Measurements from ENCODE around the gene ZEB1.
"Not testable (repeated sequence)": the region's sequence is repeated elsewhere in the genome, so short reads cannot be mapped to it uniquely, and the experiment has no call there.

Gene ZEB1

GRCh38 chr10:31427334-31427733 lies 108.3 kb downstream of the ZEB1 start:
- DNase-seq: not testable (repeated sequence)

DNA sequence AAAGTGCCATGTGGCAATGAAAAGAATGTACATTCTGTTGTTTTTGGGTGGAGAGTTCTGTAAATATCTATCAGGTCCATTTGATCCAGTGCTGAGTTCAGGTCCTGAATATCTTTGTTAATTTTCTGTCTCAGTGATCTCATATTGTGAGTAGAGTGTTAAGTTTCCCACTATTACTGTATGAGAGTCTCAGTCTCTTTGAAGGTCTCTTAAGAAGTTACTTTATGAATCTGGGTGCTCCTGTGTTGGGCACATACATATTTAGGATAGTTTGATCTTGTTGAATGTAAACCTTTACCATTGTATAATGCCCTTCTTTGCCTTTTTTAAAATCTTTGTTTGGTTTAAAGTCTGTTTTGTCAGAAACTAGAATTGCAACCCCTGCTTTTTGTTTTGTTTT lies 109.5 kb downstream of the ZEB1 start:
- not testable (repeated sequence) for DNase-seq

DNA sequence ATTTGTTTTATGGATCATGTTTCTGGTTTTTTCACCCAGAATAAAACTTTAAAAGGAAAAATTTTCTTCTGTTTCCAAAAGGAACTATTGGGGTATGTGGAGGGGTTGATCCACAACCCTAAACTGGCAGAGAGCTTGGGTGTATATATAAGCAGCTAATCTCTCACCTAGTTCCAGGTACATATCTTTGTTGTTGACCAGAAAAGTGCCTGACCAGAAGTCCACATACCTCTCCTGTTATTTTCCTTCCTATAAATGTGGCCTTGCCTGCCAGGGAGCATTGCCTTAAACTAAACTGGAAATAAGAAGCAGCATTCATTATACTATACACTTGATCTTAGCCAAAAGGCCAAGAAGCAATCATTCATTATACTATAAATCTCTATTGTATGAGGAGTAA lies 112.0 kb downstream of the ZEB1 start:
- DNase-seq: no peak

GRCh38 chr10:31437959-31438358 lies 118.9 kb downstream of the ZEB1 start:
- DNase-seq: no peak

DNA sequence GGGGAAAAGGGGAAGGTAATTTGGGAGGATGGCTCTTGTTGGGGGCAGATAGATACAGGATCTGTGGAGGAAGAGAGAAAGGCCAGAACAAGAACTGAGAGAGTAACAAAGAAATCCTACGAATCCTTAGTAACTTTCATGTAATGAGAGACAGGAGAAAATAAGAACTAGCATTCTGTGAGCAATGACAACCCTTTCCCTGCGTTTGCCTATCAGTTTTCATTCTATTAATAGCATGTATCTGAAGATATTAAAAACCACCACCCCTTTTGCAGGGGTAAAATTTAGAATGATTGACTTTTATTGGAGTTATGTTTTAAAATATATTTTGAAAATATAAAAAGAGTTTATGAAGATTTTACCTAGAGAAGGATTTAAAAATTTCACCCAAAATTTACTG lies 132.8 kb downstream of the ZEB1 start:
- no peak for DNase-seq

- no peak for DNase-seq
Observed at GRCh38 chr10:31456468-31456867, 137.5 kb downstream of the ZEB1 start.

- no peak for DNase-seq
Observed at GRCh38 chr10:31457858-31458257, 138.8 kb downstream of the ZEB1 start.

DNA sequence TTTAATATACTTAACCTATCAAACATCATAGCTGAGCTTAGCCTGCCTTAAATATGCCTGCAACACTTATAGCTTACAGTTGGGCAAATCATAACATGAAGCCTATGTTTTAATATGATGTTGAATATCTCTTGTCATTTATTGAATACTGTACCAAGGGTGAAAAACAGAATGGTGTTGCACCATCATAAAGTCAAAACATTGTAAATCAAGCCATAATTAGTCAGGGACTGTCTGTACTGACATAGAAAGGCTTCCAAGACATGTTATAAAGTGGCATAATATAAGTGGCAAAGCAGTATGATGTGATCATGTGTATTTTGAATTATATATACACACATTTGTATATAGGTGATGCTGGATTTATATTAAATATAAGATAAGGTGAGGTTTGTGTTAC lies 140.0 kb downstream of the ZEB1 start:
- no peak for DNase-seq

- no peak for DNase-seq
Observed at GRCh38 chr10:31460242-31460641, 141.2 kb downstream of the ZEB1 start.

DNA sequence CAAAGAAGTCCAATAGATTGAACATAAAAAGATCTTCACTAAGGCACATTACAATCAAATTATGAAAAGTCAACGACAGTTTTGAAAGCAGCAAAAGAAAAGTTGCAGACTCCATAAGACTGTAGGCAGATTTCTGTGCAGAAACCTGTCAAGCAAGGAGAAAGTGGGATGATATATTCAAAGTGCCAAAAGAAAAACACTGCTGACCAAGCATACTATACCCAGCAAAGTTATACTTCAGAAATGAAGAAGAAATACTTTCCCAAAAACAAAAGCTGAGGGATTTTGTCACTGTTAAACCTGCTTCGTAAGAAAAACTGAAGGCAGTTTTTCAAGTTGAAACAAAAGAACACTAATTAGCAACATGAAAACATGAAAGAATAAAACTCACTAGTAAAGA lies 145.5 kb downstream of the ZEB1 start:
- no peak for DNase-seq

GRCh38 chr10:31466313-31466712 lies 147.3 kb downstream of the ZEB1 start:
- DNase-seq: no peak

DNA sequence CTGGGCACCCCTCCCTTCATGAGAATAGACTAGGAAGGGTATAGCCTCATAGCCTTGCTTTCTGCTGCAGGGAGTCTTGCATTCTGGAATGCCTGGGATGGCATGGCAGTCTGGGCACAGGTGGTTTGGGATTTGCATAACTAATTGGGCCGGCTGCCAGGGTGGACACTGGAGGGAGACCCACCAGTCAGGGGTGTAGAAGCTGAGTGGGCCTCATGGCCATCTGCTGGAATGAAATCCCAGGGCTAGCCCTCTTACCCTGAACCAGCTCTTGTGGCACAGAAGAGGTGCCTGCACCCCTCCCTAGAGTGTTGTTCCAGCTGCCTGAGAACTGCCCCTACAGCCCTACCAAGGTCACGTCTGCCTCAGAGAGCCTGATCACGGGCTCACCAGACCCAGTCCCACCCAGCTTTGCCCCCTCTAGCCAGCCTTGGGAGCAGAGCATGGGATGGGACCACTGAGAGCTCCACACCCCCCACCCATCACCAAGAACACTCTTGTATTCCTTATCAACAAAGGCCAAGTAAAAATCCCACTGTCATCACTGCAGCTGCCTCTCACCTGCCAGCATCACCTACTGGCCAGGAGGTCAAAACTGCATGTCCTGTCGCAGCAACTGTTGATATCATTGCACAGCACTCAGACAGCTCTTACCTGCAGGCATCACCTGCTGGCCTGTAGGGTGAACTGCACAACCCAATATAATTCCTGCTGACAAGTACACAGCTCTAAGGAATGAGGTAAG lies 148.9 kb downstream of the ZEB1 start:
- DNase-seq: no peak

DNA sequence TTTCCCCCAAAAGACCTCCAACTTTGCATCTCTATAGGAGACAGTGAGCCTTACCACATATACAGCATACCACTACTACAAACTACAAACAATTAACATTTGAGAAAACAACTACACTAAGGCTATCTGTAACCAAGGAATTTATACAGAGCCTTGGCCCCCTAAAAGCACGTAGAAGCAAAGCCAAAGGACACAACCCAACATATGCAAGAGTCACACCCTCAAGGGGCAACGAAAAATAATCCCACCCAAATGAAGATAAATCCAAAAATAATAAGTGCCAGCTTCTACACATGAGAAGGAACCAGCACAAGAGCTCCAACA lies 149.5 kb downstream of the ZEB1 start:
- no peak for DNase-seq

GRCh38 chr10:31475519-31475918 lies 156.5 kb downstream of the ZEB1 start:
- no peak for DNase-seq

- DNase-seq: no peak
Observed at GRCh38 chr10:31476088-31476487, 157.1 kb downstream of the ZEB1 start.

DNA sequence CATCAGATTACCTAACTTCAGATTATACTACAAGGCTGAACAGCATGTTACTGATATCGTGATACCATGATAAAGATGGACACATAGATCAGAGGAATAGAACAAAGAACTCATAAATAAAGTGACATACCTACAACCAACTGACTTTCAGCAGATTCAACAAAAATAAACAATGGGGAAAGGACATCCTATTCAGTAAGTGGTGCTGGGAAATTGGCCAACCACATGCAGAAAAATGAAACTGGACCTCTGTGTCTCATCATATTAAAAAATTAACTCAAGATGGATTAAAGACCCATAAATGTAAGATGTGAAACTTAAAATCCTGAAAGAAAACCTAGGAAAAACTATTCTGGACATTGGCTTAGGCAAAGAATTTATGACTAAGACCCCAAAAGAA lies 158.6 kb downstream of the ZEB1 start:
- no peak for DNase-seq

DNA sequence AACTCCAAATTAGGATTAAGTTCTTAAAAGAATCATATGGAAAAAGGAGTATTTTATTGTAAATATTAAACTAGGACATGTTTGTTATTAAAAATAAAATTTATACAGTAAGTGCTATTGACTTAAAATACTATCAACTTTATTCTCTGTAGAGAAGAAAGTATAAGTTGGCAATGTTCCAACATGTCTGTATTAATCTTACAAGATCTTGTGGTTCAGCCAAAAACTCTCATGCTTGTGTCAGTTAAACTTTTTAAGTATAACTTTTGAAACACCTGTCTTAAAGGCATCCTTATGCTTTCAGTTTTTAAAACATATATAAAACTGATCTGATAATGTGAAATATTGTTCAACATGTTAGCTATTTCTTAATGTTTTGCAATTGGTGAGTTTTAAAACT lies 160.7 kb downstream of the ZEB1 start:
- DNase-seq: no peak

GRCh38 chr10:31483546-31483945 lies 164.5 kb downstream of the ZEB1 start:
- DNase-seq: no peak

GRCh38 chr10:31484431-31485135 lies 165.6 kb downstream of the ZEB1 start:
- no peak for DNase-seq

- no peak for DNase-seq
Observed at GRCh38 chr10:31490858-31491504, 172.0 kb downstream of the ZEB1 start.

DNA sequence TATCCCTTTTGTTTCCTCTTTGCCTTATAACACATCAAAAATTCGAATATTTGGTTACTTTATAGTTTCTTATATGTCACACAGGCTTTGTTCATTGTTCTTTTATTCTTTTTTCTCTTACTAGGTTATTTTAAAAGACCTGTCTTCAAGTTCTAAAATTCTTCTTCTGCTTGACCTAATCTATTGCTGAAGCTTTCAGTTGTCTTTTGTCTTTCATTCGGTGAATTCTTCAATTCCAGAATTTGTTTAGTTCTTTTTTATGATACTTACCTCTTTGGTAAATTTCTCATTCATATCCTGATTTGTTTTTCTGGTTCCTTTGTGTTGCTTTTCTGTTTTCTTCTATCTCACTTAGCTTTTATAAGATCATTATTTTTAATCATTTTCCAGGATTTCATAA lies 188.4 kb downstream of the ZEB1 start:
- no peak for DNase-seq

DNA sequence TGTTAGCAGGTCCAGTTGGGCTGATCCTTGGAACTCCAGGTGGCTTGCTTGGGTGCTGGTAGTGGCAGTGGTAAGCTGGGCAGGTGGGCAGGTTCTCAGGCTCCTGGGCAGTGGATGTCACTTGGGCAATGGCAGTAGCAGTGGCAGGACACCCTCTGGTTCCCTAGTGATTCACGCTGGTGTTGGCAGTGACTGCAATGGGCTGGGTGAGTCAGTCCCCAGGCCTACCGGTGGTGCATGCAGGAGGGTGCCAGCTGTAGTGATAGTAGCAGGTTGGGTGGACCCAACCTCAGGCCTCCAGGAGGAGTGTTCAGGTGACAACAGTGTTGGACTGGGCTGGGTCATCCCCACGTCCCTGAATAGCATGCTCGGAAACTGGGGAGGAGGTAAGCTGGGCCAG lies 189.2 kb downstream of the ZEB1 start:
- no peak for DNase-seq

DNA sequence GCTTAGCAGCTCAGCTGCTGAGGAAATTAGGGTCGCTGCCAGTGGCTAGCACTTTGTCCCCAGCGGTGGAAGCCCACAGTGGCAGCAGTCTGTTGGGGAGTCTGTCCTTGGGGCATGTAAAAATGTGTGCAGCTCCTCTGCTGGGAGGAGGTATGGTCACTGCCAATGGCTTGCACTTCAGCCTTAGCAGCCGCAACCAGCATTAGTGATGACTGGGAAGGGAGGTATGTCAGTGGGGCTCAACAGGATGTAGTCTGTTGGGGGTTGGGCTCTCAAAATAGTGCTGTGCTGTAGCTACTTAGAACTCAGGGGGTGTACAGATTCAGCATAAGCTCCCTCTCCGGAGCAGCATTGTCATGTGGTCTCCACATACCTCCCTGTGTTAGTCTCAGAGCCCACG lies 189.9 kb downstream of the ZEB1 start:
- DNase-seq: no peak

- no peak for DNase-seq
Observed at GRCh38 chr10:31509989-31510388, 191.0 kb downstream of the ZEB1 start.

Data from activated effector memory CD4-positive, alpha-beta T cell treated with Interleukin-2 at 50 U/mL for 16 hours (primary cell).